SH-SY5Y (cell line): ENCODE measurements around the gene ZSCAN18.

Experiments
- GATA2 ChIP-seq: IDR thresholded peaks from 2 replicates; pipeline ENCODE4 v1.6.1; 2011; ENCODE audit warnings: mild to moderate bottlenecking, low read depth, low read length
- GATA3 ChIP-seq: IDR thresholded peaks from 2 replicates; pipeline ENCODE4 v1.6.1; 2011; ENCODE audit warnings: low read depth, mild to moderate bottlenecking, low read length, moderate library complexity

DNA sequence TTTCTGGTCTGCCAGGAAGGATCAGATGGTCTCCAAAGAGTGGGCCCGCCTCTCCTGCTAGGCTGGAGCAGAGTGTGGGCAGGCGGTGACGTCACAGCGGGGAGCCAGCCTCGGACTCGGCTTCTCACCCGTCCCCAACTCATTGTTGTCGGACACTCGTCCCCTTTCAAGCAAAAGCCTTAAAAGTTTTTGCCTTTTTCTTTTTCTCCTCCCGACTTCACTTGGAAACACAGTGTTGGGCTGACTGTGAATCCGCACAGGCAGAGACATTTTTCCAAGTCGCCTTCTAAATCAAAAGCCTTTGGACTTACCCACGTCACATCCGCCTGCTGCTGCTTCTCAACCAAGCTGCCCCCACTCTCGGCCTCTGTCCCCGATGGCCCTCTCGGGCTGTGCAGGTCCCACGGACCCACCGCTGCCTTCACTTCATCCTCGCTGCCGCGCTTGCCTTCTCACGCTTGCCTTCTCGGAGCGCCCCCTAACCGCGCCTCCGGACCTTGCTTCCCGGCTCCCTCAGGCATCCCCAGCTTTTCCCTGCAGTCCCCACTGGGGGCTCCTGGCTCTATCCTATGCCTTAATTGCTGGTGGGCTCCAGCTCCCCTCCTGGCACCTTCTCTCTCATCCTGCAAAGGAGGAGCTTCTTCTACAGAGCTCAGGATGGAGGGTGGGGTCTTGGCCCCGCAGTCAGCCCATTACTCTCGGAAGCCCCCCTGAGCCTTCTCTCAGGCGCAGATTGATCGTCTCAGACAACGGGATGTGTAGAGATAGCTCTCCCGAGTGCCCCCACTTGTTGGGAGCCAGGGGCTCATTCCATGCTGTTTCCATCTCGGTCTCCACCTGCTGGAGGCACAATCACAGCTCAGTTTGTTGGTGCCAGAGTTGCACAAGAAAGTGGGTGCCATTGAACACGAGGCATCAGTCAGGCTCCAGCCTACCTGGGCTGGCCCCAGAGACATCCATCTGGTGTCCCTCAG, 42.8 kb downstream of the ZSCAN18 start:
- TF ChIP-seq GATA2 (no peak), GATA3 (no peak)
